Measurements from ENCODE around the gene MC1R. TPM values are rescaled to one million over a fixed set of nuclear protein-coding genes. Genes with fewer than 3 reads are reported as not detected.

The MC1R gene
- total RNA-seq, 2 donors from 2014 or later, result 5.6 to 22.5 TPM

- TF ChIP-seq CTCF (IDR thresholded peaks at IDR 0.05) (no peak), POLR2A (IDR thresholded peaks at IDR 0.05) (no peak), POLR2AphosphoS5 (IDR thresholded peaks at IDR 0.05) (no peak)
- intact Hi-C loops (cut with DNase I), result no loop called here
- no peaks in the 10 kb centered on the region for H3K9me3 ChIP-seq
- 82% methylated on average over 28 of the region's 28 CpGs for WGBS
- no peaks in the 10 kb centered on the region for H3K27me3 ChIP-seq (replicated peaks; ENCODE audit: insufficient read depth)
- peaks cover 10 to 37% of the 10 kb centered on the region in 2 donors for H3K36me3 ChIP-seq
- no peak overlapping the region for H3K4me3 ChIP-seq
- no peak for DNase-seq (ENCODE audit: low spot score)
- no peak overlapping the region for H3K27ac ChIP-seq
- no peaks in the 10 kb centered on the region for H3K4me1 ChIP-seq (replicated peaks)
Measured at GRCh38 chr16:89883346-89884040, 35.2 kb upstream of the MC1R start.

GRCh38 chr16:89884041-89884421 lies 34.6 kb upstream of the MC1R start:
- TF ChIP-seq POLR2A (IDR thresholded peaks at IDR 0.05), result no peak
- no peak for TF ChIP-seq POLR2AphosphoS5 (IDR thresholded peaks at IDR 0.05)
- TF ChIP-seq CTCF (IDR thresholded peaks at IDR 0.05), result no peak
- WGBS, result 96% methylated on average over 8 of the region's 8 CpGs

GRCh38 chr16:89887243-89887642 lies 31.4 kb upstream of the MC1R start:
- peaks cover 13 to 50% of the 10 kb centered on the region in 2 donors for H3K36me3 ChIP-seq
- no peak overlapping the region for H3K4me3 ChIP-seq
- TF ChIP-seq POLR2A (IDR thresholded peaks at IDR 0.05), result no peak
- TF ChIP-seq POLR2AphosphoS5 (IDR thresholded peaks at IDR 0.05), result no peak
- no peak for TF ChIP-seq CTCF (IDR thresholded peaks at IDR 0.05)
- no peaks in the 10 kb centered on the region for H3K4me1 ChIP-seq (replicated peaks)
- DNase-seq (ENCODE audit: low spot score), result no peak
- no peaks in the 10 kb centered on the region for H3K27me3 ChIP-seq (replicated peaks; ENCODE audit: insufficient read depth)
- no peaks in the 10 kb centered on the region for H3K9me3 ChIP-seq
- intact Hi-C loops (cut with DNase I), result no loop called here
- no peak overlapping the region for H3K27ac ChIP-seq
- 94% methylated on average over 14 of the region's 14 CpGs for whole genome bisulfite sequencing

More at GRCh38 chr16:89884041-89884421, 34.6 kb upstream of the MC1R start:
- Histone ChIP-seq H3K36me3 (peaks cover 10 to 37% of the 10 kb centered on the region in 2 donors), H3K4me3 (no peak overlapping the region), H3K4me1 (replicated peaks) (no peaks in the 10 kb centered on the region), H3K27me3 (replicated peaks; ENCODE audit: insufficient read depth) (no peaks in the 10 kb centered on the region), H3K27ac (no peak overlapping the region), H3K9me3 (no peaks in the 10 kb centered on the region)
- no peak for DNase-seq (ENCODE audit: low spot score)
- intact Hi-C loops (cut with DNase I), result no loop called here

- H3K4me1 ChIP-seq (replicated peaks), result no peaks in the 10 kb centered on the region
- peaks cover 16 to 51% of the 10 kb centered on the region in 2 donors for H3K36me3 ChIP-seq
- no peak overlapping the region for H3K27ac ChIP-seq
- no peaks in the 10 kb centered on the region for H3K27me3 ChIP-seq (replicated peaks; ENCODE audit: insufficient read depth)
- no peak overlapping the region for H3K4me3 ChIP-seq
- DNase-seq (ENCODE audit: low spot score), result no peak
- no peaks in the 10 kb centered on the region for H3K9me3 ChIP-seq
- intact Hi-C loops (cut with DNase I), result no loop called here
- 92% methylated on average over 9 of the region's 9 CpGs for WGBS
- TF ChIP-seq POLR2AphosphoS5 (IDR thresholded peaks at IDR 0.05) (no peak), POLR2A (IDR thresholded peaks at IDR 0.05) (no peak), CTCF (IDR thresholded peaks at IDR 0.05) (no peak)
Measured at GRCh38 chr16:89890200-89890599, 28.5 kb upstream of the MC1R start.

All from prostate gland (tissue), 2 donors.